B cell (primary cell): ENCODE measurements around the gene MITD1. TPM values are rescaled to one million over a fixed set of nuclear protein-coding genes. Genes with fewer than 3 reads are reported as not detected.

ENCODE experiments used
- ATAC-seq: fragments of 200-7000 bp; cut with Tn5 transposase; one replicate; pipeline ENCODE4 v1.10.0; 2021; ENCODE audit warnings: low read depth, mild to moderate bottlenecking, moderate number of reproducible peaks, moderate library complexity
- CTCF ChIA-PET: fragments of 350-600 bp; sonication (Branson Sonifier 250); formaldehyde crosslinking; loops from one replicate; lab custom pipeline; 2021; ENCODE audit warnings: antibody characterized with exemption, inconsistent platforms; lab: Charles Lee
- POLR2A ChIA-PET: fragments of 350-600 bp; sonication (Branson Sonifier 250); formaldehyde crosslinking; loops from one replicate; lab custom pipeline; 2021; ENCODE audit warnings: antibody characterized with exemption; lab: Charles Lee
- DNase-seq: peaks from one replicate; pipeline ENCODE4 v3.0.0; 2013
- H2AFZ ChIP-seq: 2 replicates; pipeline ENCODE4 v1.6.1; 2012; ENCODE audit warnings: mild to moderate bottlenecking, low read depth, low read length; ENCODE audit not compliant: insufficient read depth, poor library complexity, severe bottlenecking
- H3K27ac ChIP-seq, 2 donors: 1 replicate in 1 of 2; 2 replicates in 1 of 2; pipeline ENCODE4 v1.5.1; 2012 to 2013; ENCODE audit warnings: low read length in 2 of 2, mild to moderate bottlenecking in 2 of 2, moderate library complexity in 1 of 2
- H3K27me3 ChIP-seq, 4 experiments: fragments of 200-600 bp in 1 of 4; sonication (generic) in 1 of 4; replicated peaks in 1 of 4; 1 replicate in 2 of 4; 2 replicates in 2 of 4; pipeline versions ENCODE4 v1.6.1 to v1.7.0; 2013 to 2016; ENCODE audit warnings: low read length in 3 of 4, mild to moderate bottlenecking in 2 of 4, mixed read lengths in 1 of 4, moderate library complexity in 1 of 4; ENCODE audit not compliant: insufficient read depth in 4 of 4, control insufficient read depth in 3 of 4; ENCODE audit errors: control extremely low read depth in 1 of 4
- H3K36me3 ChIP-seq, 2 experiments: replicated peaks in 1 of 2; 1 replicate in 1 of 2; 2 replicates in 1 of 2; pipeline versions ENCODE4 v1.6.1 to v1.7.1; 2013; ENCODE audit warnings: low read length in 1 of 2; ENCODE audit not compliant: insufficient read depth in 2 of 2, control insufficient read depth in 1 of 2; ENCODE audit errors: control extremely low read depth in 1 of 2, extremely low read depth in 1 of 2
- H3K4me1 ChIP-seq, 2 donors: fragments of 200-600 bp in 1 of 2; sonication (generic) in 1 of 2; 1 replicate in 1 of 2; 2 replicates in 1 of 2; pipeline versions ENCODE4 v1.5.1 to v1.6.1; 2013 to 2017; ENCODE audit warnings: low read length in 2 of 2; ENCODE audit not compliant: control insufficient read depth in 2 of 2, insufficient read depth in 2 of 2
- H3K4me2 ChIP-seq: replicated peaks from 2 replicates; pipeline ENCODE3; 2012; ENCODE audit warnings: mild to moderate bottlenecking, low read depth, low read length; ENCODE audit not compliant: poor library complexity, severe bottlenecking
- H3K4me3 ChIP-seq, 5 experiments: fragments of 200-600 bp in 1 of 5; sonication (generic) in 1 of 5; 1 replicate in 3 of 5; 2 replicates in 2 of 5; pipeline versions ENCODE4 v1.5.1 to v1.7.0; 2011 to 2016; ENCODE audit warnings: low read length in 4 of 5, mild to moderate bottlenecking in 4 of 5, low read depth in 2 of 5, control low read depth in 1 of 5, moderate library complexity in 1 of 5; ENCODE audit not compliant: insufficient read depth in 1 of 5; ENCODE audit errors: control extremely low read depth in 1 of 5, extremely low read depth in 1 of 5
- H3K79me2 ChIP-seq: fragments of 200-600 bp; sonication (generic); one replicate; pipeline ENCODE4 v1.6.0; 2016; ENCODE audit warnings: low read length; ENCODE audit not compliant: control insufficient read depth, insufficient read depth
- H3K9ac ChIP-seq: fragments of 200-600 bp; sonication (generic); 2 replicates; pipeline ENCODE4 v1.6.1; 2017; ENCODE audit warnings: mild to moderate bottlenecking, low read length, moderate library complexity
- H3K9me3 ChIP-seq, 3 donors: one replicate each; pipeline versions ENCODE4 v1.6.1 to v1.7.1; 2013; ENCODE audit warnings: low read length in 2 of 3; ENCODE audit not compliant: control insufficient read depth in 2 of 3, insufficient read depth in 1 of 3; ENCODE audit errors: control extremely low read depth in 1 of 3
- H4K20me1 ChIP-seq: 2 replicates; pipeline ENCODE4 v1.6.0; 2012; ENCODE audit warnings: mild to moderate bottlenecking, low read length; ENCODE audit not compliant: insufficient read depth, control insufficient read depth, poor library complexity, severe bottlenecking
- H3K27ac Mint-ChIP-seq: one replicate; pipeline ENCODE4 v1.8.0; 2021; ENCODE audit warnings: mixed read lengths
- H3K27me3 Mint-ChIP-seq: one replicate; pipeline ENCODE4 v1.8.0; 2021; ENCODE audit warnings: mixed read lengths
- H3K4me1 Mint-ChIP-seq: one replicate; pipeline ENCODE4 v1.8.0; 2021; ENCODE audit warnings: mixed read lengths
- H3K4me3 Mint-ChIP-seq: one replicate; pipeline ENCODE4 v1.8.0; 2021; ENCODE audit warnings: mixed read lengths
- H3K9me3 Mint-ChIP-seq: one replicate; pipeline ENCODE4 v1.8.0; 2022; ENCODE audit warnings: mixed read lengths; ENCODE audit not compliant: insufficient read depth
- EZH2 ChIP-seq: IDR thresholded peaks from 2 replicates; pipeline ENCODE4 v1.6.1; 2012; ENCODE audit warnings: borderline replicate concordance, low read depth, mild to moderate bottlenecking, moderate library complexity, low read length; ENCODE audit not compliant: insufficient read depth, poor library complexity, severe bottlenecking
- WGBS: methylation state at CpG from one replicate; pipeline ENCODE4 v1.1.5; 2013; ENCODE audit warnings: missing lambda C conversion rate; ENCODE audit not compliant: insufficient coverage; 5-methylcytosine and 5-hydroxymethylcytosine counted together
- intact Hi-C: fragments of 100-400 bp; cut with micrococcal nuclease; formaldehyde crosslinking; loops from one replicate; pipeline ENCODE4 v1.10.0; 2022
- polyA minus RNA-seq: library from RNA; depleted of rRNA, polyadenylated mRNA; stranded (reverse); fragments of >200 nt; gene quantifications from 2 replicates; pipeline ENCODE4 v1.2.3, GENCODE V29; 2012
- polyA plus RNA-seq: library from polyadenylated mRNA; depleted of rRNA; stranded (reverse); fragments of >200 nt; gene quantifications from 2 replicates; pipeline ENCODE4 v1.2.3, GENCODE V29; 2012
- total RNA-seq, 2 donors: library from RNA; stranded (reverse); fragments of 120-200 nt in 1 of 2; gene quantifications; 1 replicate in 1 of 2; 2 replicates in 1 of 2; pipeline versions ENCODE4 v1.2.3 to v1.2.4, GENCODE V29; 2013 to 2022
- TF ChIP-seq, protein P1 (sequence below): fragments of 200-600 bp; IDR thresholded peaks from one replicate; pipeline ENCODE4 v1.8.0; 2022; ENCODE audit warnings: antibody characterized with exemption, mild to moderate bottlenecking

The MITD1 gene
- total RNA-seq (71.6 and 73.0 TPM in 2 replicates), polyA plus RNA-seq (31.0 and 53.1 TPM in 2 replicates), polyA minus RNA-seq (10.8 and 15.3 TPM in 2 replicates)
- 82.6 TPM for total RNA-seq (2013)

DNA sequence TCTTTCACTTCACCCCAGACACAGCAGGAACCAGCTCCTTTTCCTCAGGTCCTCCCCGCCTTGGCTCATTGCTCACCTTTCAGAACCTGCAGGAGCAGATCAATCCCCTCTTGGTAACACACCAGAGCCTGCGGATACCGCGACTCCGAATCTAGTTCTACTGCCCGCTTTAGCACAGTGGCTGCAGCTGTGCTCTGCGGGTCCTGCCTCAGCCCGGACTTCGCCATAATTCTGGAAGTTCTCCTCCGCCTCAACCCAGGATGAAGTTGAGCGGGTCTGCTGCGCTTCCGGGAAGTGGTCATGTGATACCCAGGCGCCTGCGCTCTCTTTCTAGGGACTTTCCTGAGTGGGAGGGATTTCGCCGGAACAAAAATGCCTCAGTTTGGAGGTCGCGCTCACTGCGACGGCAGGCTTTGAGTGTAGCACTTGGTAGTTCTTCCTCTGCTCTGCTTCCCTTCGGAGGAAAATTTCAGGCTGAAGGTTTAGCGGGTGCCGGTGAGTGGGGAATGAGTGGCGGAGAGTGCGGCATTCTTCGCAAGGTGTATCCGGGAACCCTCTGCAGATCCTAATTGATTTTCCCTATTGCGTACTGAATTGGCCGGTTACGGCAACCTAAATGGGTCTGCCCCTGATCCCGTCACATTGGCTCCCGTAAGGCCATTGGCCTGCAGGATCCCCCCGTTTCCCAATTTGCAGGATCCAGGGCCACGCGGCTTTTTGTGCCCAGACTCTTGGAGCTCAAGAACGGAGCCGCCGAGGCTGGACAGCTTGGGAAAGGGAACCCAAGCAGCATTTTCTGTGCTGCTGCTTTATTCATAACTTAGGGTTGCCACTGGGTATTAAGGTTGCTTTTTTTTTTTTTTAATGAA lies at the start of gene MITD1, which contains the start of gene MRPL30:
MITD1 (minus strand) TSS at position 304 of the 869 bp plus-strand sequence; CDS start at position 227, 77 bp downstream.
MRPL30 (plus strand) TSS at position 430 of the 869 bp plus-strand sequence. CDS start 5,020 bp downstream, outside the sequence.
- H3K27ac ChIP-seq, result peak within 1 kb of the TSS; percentile 92 to 95
- peak within 1 kb of the TSS; percentile 95 for H3K9ac ChIP-seq
- no peaks in the 10 kb centered on the region for H3K27me3 Mint-ChIP-seq
- no peaks in the 10 kb centered on the region for H3K9me3 ChIP-seq
- ChIA-PET POLR2A (interaction anchor here (0.6 to 1.4 kb wide), 7 partner anchors 26 to 1071 kb away, joined by 3 to 8 read pairs (median 6); partner anchors contain the start of genes C2orf15, EIF5B, LIPT1 and TSGA10), CTCF (interaction anchor here (0.6 to 2.2 kb wide), 10 partner anchors 10 to 532 kb away, joined by 3 to 20 read pairs (median 6); partner anchors contain the start of genes C2orf15, LIPT1, REV1 and TSGA10)
- ATAC-seq, result peak; percentile 96
- H3K4me1 Mint-ChIP-seq, result peaks cover 49% of the 10 kb centered on the region
- under 1% methylated on average over 37 of the region's 39 CpGs for WGBS
- H3K9me3 Mint-ChIP-seq, result no peaks in the 10 kb centered on the region
- peak within 1 kb of the TSS; percentile 93 to 100 (median 97) for H3K4me3 ChIP-seq
- no peaks in the 10 kb centered on the region for H3K27me3 ChIP-seq
- H4K20me1 ChIP-seq, result peaks cover 19% of the 10 kb centered on the region
- peak within 1 kb of the TSS; percentile 93 for H2AFZ ChIP-seq
- H3K4me1 ChIP-seq, result peaks cover 25 to 26% of the 10 kb centered on the region in 2 donors
- peak; percentile 96 for DNase-seq
- TF ChIP-seq, protein P1, sequence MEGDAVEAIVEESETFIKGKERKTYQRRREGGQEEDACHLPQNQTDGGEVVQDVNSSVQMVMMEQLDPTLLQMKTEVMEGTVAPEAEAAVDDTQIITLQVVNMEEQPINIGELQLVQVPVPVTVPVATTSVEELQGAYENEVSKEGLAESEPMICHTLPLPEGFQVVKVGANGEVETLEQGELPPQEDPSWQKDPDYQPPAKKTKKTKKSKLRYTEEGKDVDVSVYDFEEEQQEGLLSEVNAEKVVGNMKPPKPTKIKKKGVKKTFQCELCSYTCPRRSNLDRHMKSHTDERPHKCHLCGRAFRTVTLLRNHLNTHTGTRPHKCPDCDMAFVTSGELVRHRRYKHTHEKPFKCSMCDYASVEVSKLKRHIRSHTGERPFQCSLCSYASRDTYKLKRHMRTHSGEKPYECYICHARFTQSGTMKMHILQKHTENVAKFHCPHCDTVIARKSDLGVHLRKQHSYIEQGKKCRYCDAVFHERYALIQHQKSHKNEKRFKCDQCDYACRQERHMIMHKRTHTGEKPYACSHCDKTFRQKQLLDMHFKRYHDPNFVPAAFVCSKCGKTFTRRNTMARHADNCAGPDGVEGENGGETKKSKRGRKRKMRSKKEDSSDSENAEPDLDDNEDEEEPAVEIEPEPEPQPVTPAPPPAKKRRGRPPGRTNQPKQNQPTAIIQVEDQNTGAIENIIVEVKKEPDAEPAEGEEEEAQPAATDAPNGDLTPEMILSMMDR, result no peak
- no peak for TF ChIP-seq EZH2
- intact Hi-C loops, result loop anchor here (1.0 kb wide), 3 partner anchors 27 to 155 kb away; partner anchors contain the start of genes C2orf15, LIPT1, TSGA10 and TXNDC9
- peaks cover 95% of the 10 kb centered on the region for H3K79me2 ChIP-seq
- peaks cover 2 to 6% of the 10 kb centered on the region in 2 experiments for H3K36me3 ChIP-seq
- peak within 1 kb of the TSS; percentile 99 for H3K27ac Mint-ChIP-seq
- H3K4me3 Mint-ChIP-seq, result peak within 1 kb of the TSS; percentile 99
- H3K4me2 ChIP-seq, result peak within 1 kb of the TSS; percentile 84
